RWPE2 (cell line): ENCODE data around the gene C1orf226.
"Not testable (repeated sequence)": the region's sequence is repeated elsewhere in the genome, so short reads cannot be mapped to it uniquely, and the experiment has no call there.

ENCODE experiments used
- ATAC-seq: fragments of 200-7000 bp; cut with Tn5 transposase; 3 replicates; pipeline ENCODE4 v1.9.1; 2021; ENCODE audit warnings: low read depth
- DNase-seq: peaks from one replicate; pipeline ENCODE4 v3.0.0-alpha.2; 2020; ENCODE audit warnings: low spot score
- H3K27ac ChIP-seq: fragments of 450-650 bp; 2 replicates; pipeline ENCODE4 v1.5.1; 2017; ENCODE audit warnings: mild to moderate bottlenecking; ENCODE audit not compliant: poor library complexity, severe bottlenecking
- H3K27me3 ChIP-seq: fragments of 250-450 bp; sonication (Bioruptor Pico); 2 replicates; pipeline ENCODE4 v1.5.1; 2021; ENCODE audit warnings: mild to moderate bottlenecking, moderate library complexity; ENCODE audit not compliant: insufficient read depth, poor library complexity, severe bottlenecking
- H3K36me3 ChIP-seq: fragments of 250-450 bp; sonication (Bioruptor Pico); 2 replicates; pipeline ENCODE4 v1.5.1; 2020; ENCODE audit warnings: low read depth, mild to moderate bottlenecking, moderate library complexity
- H3K4me1 ChIP-seq: fragments of 250-450 bp; sonication (Bioruptor Pico); 2 replicates; pipeline ENCODE4 v1.5.1; 2021; ENCODE audit warnings: mild to moderate bottlenecking, moderate library complexity; ENCODE audit not compliant: insufficient read depth, poor library complexity, severe bottlenecking
- H3K4me3 ChIP-seq: fragments of 250-450 bp; sonication (Bioruptor Pico); 2 replicates; pipeline ENCODE4 v1.5.1; 2021; ENCODE audit warnings: mild to moderate bottlenecking, moderate library complexity; ENCODE audit not compliant: severe bottlenecking
- H3K9me3 ChIP-seq: fragments of 250-450 bp; sonication (Bioruptor Pico); 2 replicates; pipeline ENCODE4 v1.5.1; 2021; ENCODE audit warnings: mild to moderate bottlenecking, moderate library complexity; ENCODE audit not compliant: severe bottlenecking
- TF ChIP-seq, protein P1 (sequence below): fragments of 450-650 bp; IDR thresholded peaks from one replicate; pipeline ENCODE4 v1.5.1; 2017; ENCODE audit warnings: mild to moderate bottlenecking, moderate library complexity; ENCODE audit not compliant: poor library complexity, severe bottlenecking

Gene C1orf226

DNA sequence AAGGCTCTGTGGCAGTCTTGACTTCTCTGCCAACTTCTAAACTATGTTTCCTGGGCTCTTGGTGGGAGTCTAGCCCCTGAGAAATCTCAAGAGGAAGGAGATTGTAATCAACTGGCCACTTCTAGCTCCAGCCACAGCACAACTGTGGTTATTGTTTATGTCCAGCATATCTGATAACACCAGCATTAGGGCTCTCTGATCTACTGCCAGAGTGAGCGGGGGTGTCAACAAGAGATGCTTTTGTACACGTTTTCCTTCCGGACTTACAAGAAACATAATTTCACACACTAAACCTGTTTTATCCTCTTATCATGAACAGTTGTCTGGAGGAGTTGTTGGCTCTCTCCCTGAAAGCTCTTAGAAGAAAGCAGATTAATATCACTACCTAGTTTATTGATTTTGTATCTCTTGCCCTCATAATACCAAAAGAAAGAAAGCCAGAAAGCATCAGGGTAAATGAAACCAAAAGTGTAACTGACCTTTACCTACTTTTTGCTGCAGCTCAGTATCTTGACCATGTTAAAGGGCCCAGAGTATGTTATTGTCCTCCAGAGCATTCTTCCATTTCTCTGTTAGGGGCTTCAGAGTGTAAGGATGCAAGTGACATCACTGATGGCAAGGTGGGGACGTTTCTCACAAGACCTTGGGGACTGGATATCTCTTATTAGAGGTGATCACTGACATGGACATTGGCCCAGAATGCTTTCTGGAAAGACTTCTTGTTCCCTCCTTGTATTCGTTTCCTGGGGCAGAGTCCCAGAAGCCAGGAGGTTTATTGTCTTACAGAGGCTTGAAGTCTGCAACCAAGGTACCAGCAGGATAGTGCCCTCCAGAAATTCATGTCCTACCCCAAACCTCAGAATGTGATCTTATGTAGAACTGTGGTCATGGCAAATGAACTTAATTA, 40.0 kb downstream of the C1orf226 start:
- no peaks in the 10 kb centered on the region for H3K27me3 ChIP-seq
- ATAC-seq (no peak), DNase-seq (no peak)
- no peak overlapping the region for H3K27ac ChIP-seq
- H3K36me3 ChIP-seq = no peaks in the 10 kb centered on the region
- TF ChIP-seq, protein P1, sequence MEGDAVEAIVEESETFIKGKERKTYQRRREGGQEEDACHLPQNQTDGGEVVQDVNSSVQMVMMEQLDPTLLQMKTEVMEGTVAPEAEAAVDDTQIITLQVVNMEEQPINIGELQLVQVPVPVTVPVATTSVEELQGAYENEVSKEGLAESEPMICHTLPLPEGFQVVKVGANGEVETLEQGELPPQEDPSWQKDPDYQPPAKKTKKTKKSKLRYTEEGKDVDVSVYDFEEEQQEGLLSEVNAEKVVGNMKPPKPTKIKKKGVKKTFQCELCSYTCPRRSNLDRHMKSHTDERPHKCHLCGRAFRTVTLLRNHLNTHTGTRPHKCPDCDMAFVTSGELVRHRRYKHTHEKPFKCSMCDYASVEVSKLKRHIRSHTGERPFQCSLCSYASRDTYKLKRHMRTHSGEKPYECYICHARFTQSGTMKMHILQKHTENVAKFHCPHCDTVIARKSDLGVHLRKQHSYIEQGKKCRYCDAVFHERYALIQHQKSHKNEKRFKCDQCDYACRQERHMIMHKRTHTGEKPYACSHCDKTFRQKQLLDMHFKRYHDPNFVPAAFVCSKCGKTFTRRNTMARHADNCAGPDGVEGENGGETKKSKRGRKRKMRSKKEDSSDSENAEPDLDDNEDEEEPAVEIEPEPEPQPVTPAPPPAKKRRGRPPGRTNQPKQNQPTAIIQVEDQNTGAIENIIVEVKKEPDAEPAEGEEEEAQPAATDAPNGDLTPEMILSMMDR = no peak
- H3K9me3 ChIP-seq = no peaks in the 10 kb centered on the region
- no peak overlapping the region for H3K4me3 ChIP-seq
- H3K4me1 ChIP-seq = peaks cover 7% of the 10 kb centered on the region

DNA sequence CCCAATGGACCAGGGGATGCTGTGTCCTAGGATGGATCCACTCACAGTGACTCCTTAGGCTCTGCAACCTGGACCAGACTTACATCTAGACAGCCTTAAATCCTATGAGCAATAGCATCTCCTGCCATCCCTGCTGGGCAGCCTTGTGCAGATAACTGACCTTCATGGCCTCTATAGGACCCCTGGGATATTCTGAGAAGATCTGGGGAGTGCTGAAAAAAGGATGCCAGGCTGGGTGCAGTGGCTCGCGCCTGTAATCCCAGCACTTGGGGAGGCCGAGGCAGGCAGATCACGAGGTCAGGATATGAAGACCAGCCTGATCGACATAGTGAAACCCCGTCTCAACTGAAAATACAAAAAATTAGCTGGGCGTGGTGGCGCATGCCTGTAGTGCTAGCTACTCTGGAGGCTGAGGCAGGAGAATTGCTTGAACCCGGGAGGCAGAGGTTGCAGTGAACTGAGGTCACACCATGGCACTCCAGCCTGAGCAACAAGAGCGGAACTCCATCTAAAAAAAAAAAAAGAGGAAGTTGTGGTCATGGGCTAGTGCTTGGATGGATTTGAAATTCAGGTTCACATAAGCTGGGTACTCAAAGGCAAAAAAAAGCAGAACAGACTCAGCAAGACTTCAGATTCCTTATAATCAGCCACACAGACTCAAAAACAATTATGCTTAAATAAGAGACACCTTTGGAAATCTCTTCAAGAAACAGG, 41.3 kb downstream of the C1orf226 start:
- H3K4me3 ChIP-seq = no peak overlapping the region
- TF ChIP-seq, protein P1 = no peak
- H3K4me1 ChIP-seq = peaks cover 7% of the 10 kb centered on the region
- no peak for DNase-seq
- H3K27me3 ChIP-seq = no peaks in the 10 kb centered on the region
- H3K27ac ChIP-seq = no peak overlapping the region
- no peaks in the 10 kb centered on the region for H3K36me3 ChIP-seq
- no peak for ATAC-seq
- no peaks in the 10 kb centered on the region for H3K9me3 ChIP-seq

DNA sequence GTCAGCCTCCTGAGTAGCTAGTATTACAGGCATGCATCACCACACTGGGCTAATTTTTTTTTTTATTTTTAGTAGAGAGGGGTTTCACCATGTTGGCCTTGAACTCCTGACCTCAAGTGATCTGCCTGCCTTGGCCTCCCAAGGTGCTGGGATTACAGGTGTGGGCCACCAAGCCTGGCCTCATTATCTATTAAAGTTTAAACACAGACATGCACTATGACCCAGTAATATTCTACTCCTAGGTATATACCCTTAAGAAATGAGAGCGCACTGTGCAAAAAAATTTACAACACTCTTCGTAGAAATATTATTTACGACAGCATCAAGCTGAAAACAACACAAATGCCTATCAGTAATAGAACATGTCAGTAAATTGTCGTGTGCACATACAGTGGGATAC, 49.1 kb downstream of the C1orf226 start:
- DNase-seq = no peak
- TF ChIP-seq, protein P1 = no peak
- no peaks in the 10 kb centered on the region for H3K36me3 ChIP-seq
- H3K9me3 ChIP-seq = no peaks in the 10 kb centered on the region
- ATAC-seq = no peak
- H3K27ac ChIP-seq = no peak overlapping the region
- no peaks in the 10 kb centered on the region for H3K27me3 ChIP-seq
- H3K4me1 ChIP-seq = no peaks in the 10 kb centered on the region
- H3K4me3 ChIP-seq = no peak overlapping the region

DNA sequence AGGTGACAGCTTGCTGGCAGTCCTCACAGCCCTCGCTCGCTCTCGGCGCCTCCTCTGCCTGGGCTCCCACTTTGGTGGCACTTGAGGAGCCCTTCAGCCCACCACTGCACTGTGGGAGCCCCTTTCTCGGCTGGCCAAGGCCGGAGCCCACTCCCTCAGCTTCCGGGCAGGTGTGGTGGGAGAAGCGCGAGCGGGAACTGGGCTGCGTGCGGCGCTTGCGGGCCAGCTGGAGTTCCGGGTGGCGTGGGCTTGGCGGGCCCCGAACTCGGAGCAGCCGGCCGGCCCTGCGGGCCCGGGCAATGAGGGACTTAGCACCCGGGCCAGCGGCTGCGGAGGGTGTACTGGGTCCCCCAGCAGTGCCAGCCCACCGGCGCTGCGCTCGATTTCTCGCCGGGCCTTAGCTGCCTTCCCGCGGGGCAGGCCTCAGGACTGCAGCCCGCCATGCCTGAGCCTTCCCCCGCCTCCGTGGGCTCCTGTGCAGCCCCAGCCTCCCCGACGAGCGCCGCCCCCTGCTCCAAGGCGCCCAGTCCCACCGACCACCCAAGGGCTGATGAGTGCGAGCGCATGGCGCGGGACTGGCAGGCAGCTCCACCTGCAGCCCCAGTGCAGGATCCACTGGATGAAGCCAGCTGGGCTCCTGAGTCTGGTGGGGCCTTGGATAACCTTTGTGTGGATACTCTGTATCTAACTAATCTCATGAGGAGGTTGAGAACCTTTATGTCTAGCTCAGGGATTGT, 51.6 kb downstream of the C1orf226 start:
- not testable (repeated sequence) for DNase-seq, H3K9me3 ChIP-seq, H3K27ac ChIP-seq, H3K4me3 ChIP-seq, H3K4me1 ChIP-seq, ATAC-seq, H3K27me3 ChIP-seq, H3K36me3 ChIP-seq
